WTC11 (cell line): ENCODE results near the gene ZRANB1. TPM values are rescaled to one million over a fixed set of nuclear protein-coding genes. Genes with fewer than 3 reads are reported as not detected.
A peak's percentile ranks its signal among the peaks of the same experiment; 100 is the strongest.

ENCODE experiments used
- ATAC-seq: fragments of 200-7000 bp; cut with Tn5 transposase; 2 replicates; pipeline ENCODE4 v1.10.0; 2021; ENCODE audit warnings: mild to moderate bottlenecking, moderate library complexity
- CTCF ChIA-PET: fragments of 300-600 bp; sonication (Branson Sonifier 250); formaldehyde crosslinking; loops from one replicate; lab custom pipeline; 2021; ENCODE audit warnings: antibody characterized with exemption; lab: Charles Lee
- POLR2A ChIA-PET: fragments of 350-600 bp; sonication (Branson Sonifier 250); formaldehyde crosslinking; loops from one replicate; lab custom pipeline; 2021; ENCODE audit warnings: antibody characterized with exemption; lab: Charles Lee
- DNase-seq: peaks from one replicate; pipeline ENCODE4 v3.0.0; 2021; ENCODE audit warnings: low spot score
- H3K27ac Mint-ChIP-seq: 2 replicates; pipeline ENCODE4 v1.8.0; 2021; ENCODE audit warnings: mixed read lengths
- H3K27me3 Mint-ChIP-seq: 2 replicates; pipeline ENCODE4 v1.8.0; 2021; ENCODE audit warnings: low read depth, mild to moderate bottlenecking, moderate library complexity, mixed read lengths
- H3K36me3 Mint-ChIP-seq: 2 replicates; pipeline ENCODE4 v1.8.0; 2021; ENCODE audit warnings: mixed read lengths
- H3K4me1 Mint-ChIP-seq: 2 replicates; pipeline ENCODE4 v1.8.0; 2022; ENCODE audit warnings: mixed read lengths
- H3K4me3 Mint-ChIP-seq: 2 replicates; pipeline ENCODE4 v1.8.0; 2021; ENCODE audit warnings: mild to moderate bottlenecking, moderate library complexity, mixed read lengths
- H3K9me3 Mint-ChIP-seq: 2 replicates; pipeline ENCODE4 v1.8.0; 2021; ENCODE audit warnings: mixed read lengths
- ATF1 ChIP-seq: sonication (generic); formaldehyde crosslinking; IDR thresholded peaks from 2 replicates; pipeline ENCODE4 v1.8.1; 2023; ENCODE audit warnings: mild to moderate bottlenecking, moderate library complexity, missing genetic modification reagents
- CBFB ChIP-seq: sonication (generic); formaldehyde crosslinking; IDR thresholded peaks from 2 replicates; pipeline ENCODE4 v1.8.1; 2022; ENCODE audit warnings: mild to moderate bottlenecking, low read depth, missing genetic modification reagents
- ESRRA ChIP-seq: sonication (generic); formaldehyde crosslinking; IDR thresholded peaks from 2 replicates; pipeline ENCODE4 v1.8.1; 2022; ENCODE audit warnings: mild to moderate bottlenecking, missing genetic modification reagents, borderline replicate concordance
- ETV6 ChIP-seq: sonication (generic); formaldehyde crosslinking; IDR thresholded peaks from 2 replicates; pipeline ENCODE4 v1.8.1; 2022; ENCODE audit warnings: mild to moderate bottlenecking, missing genetic modification reagents
- MXD4 ChIP-seq: fragments of 250-450 bp; sonication (Bioruptor Pico); IDR thresholded peaks from 2 replicates; pipeline ENCODE4 v1.8.0; 2021; ENCODE audit warnings: mild to moderate bottlenecking, moderate library complexity, borderline replicate concordance
- MYBL2 ChIP-seq: sonication (generic); formaldehyde crosslinking; IDR thresholded peaks from 2 replicates; pipeline ENCODE4 v1.8.1; 2023; ENCODE audit warnings: mild to moderate bottlenecking, moderate library complexity, missing genetic modification reagents
- NFATC4 ChIP-seq: fragments of 250-450 bp; sonication (Bioruptor Pico); IDR thresholded peaks from 2 replicates; pipeline ENCODE4 v1.9.0; 2021; ENCODE audit warnings: mild to moderate bottlenecking
- NR1H2 ChIP-seq: sonication (generic); formaldehyde crosslinking; IDR thresholded peaks from 2 replicates; pipeline ENCODE4 v1.9.0; 2021; ENCODE audit warnings: mild to moderate bottlenecking, moderate library complexity, missing genetic modification reagents
- SP1 ChIP-seq: sonication (generic); formaldehyde crosslinking; conservative IDR thresholded peaks from 2 replicates; pipeline ENCODE4 v1.8.1; 2022; ENCODE audit warnings: missing genetic modification reagents
- TCF7 ChIP-seq: sonication (generic); formaldehyde crosslinking; IDR thresholded peaks from 2 replicates; pipeline ENCODE4 v1.8.0; 2022; ENCODE audit warnings: mild to moderate bottlenecking, low read depth, missing genetic modification reagents, moderate library complexity
- TEAD1 ChIP-seq: sonication (generic); formaldehyde crosslinking; IDR thresholded peaks from 2 replicates; pipeline ENCODE4 v1.8.0; 2022; ENCODE audit warnings: mild to moderate bottlenecking, missing genetic modification reagents
- TEAD4 ChIP-seq: sonication (generic); formaldehyde crosslinking; IDR thresholded peaks from 2 replicates; pipeline ENCODE4 v1.8.0; 2022; ENCODE audit warnings: mild to moderate bottlenecking, missing genetic modification reagents
- ZNF121 ChIP-seq: sonication (generic); formaldehyde crosslinking; IDR thresholded peaks from 2 replicates; pipeline ENCODE4 v1.8.0; 2023; ENCODE audit warnings: missing genetic modification reagents
- ZNF138 ChIP-seq: sonication (generic); formaldehyde crosslinking; conservative IDR thresholded peaks from 2 replicates; pipeline ENCODE4 v1.8.1; 2022; ENCODE audit warnings: mild to moderate bottlenecking, moderate library complexity, missing genetic modification reagents
- ZNF416 ChIP-seq: fragments of 250-450 bp; sonication (Bioruptor Pico); IDR thresholded peaks from 2 replicates; pipeline ENCODE4 v1.9.0; 2021; ENCODE audit warnings: mild to moderate bottlenecking, inconsistent platforms
- total RNA-seq: library from RNA; stranded (reverse); gene quantifications from 3 replicates; pipeline ENCODE4 v1.2.3, GENCODE V29; 2021
- TF ChIP-seq, protein P1 (sequence below): fragments of 200-600 bp; IDR thresholded peaks from 2 replicates; pipeline ENCODE4 v1.8.0; 2022; ENCODE audit warnings: antibody characterized with exemption
- TF ChIP-seq, protein P2 (sequence below): fragments of 250-450 bp; sonication (Bioruptor Pico); IDR thresholded peaks from 2 replicates; pipeline ENCODE4 v1.8.0; 2021; ENCODE audit warnings: mild to moderate bottlenecking
- TF ChIP-seq, protein P3 (sequence below): sonication (generic); formaldehyde crosslinking; IDR thresholded peaks from 2 replicates; pipeline ENCODE4 v1.8.0; 2022; ENCODE audit warnings: mild to moderate bottlenecking, missing genetic modification reagents
- TF ChIP-seq, protein P4 (sequence below): sonication (generic); formaldehyde crosslinking; conservative IDR thresholded peaks from 2 replicates; pipeline ENCODE4 v1.8.1; 2023; ENCODE audit warnings: mild to moderate bottlenecking, low read depth, missing genetic modification reagents, moderate library complexity
- TF ChIP-seq, protein P5 (sequence below): sonication (generic); formaldehyde crosslinking; IDR thresholded peaks from 2 replicates; pipeline ENCODE4 v1.8.1; 2023; ENCODE audit warnings: mild to moderate bottlenecking, missing genetic modification reagents, moderate library complexity
- TF ChIP-seq, protein P6 (sequence below): sonication (generic); formaldehyde crosslinking; IDR thresholded peaks from 2 replicates; pipeline ENCODE4 v1.8.1; 2022; ENCODE audit warnings: low read depth, missing genetic modification reagents, borderline replicate concordance
- TF ChIP-seq, protein P7 (sequence below): sonication (generic); formaldehyde crosslinking; IDR thresholded peaks from 2 replicates; pipeline ENCODE4 v1.8.1; 2022; ENCODE audit warnings: mild to moderate bottlenecking, moderate library complexity, missing genetic modification reagents

The ZRANB1 gene
- total RNA-seq, 1 experiment from 2014 or later, result 15.9 TPM

DNA sequence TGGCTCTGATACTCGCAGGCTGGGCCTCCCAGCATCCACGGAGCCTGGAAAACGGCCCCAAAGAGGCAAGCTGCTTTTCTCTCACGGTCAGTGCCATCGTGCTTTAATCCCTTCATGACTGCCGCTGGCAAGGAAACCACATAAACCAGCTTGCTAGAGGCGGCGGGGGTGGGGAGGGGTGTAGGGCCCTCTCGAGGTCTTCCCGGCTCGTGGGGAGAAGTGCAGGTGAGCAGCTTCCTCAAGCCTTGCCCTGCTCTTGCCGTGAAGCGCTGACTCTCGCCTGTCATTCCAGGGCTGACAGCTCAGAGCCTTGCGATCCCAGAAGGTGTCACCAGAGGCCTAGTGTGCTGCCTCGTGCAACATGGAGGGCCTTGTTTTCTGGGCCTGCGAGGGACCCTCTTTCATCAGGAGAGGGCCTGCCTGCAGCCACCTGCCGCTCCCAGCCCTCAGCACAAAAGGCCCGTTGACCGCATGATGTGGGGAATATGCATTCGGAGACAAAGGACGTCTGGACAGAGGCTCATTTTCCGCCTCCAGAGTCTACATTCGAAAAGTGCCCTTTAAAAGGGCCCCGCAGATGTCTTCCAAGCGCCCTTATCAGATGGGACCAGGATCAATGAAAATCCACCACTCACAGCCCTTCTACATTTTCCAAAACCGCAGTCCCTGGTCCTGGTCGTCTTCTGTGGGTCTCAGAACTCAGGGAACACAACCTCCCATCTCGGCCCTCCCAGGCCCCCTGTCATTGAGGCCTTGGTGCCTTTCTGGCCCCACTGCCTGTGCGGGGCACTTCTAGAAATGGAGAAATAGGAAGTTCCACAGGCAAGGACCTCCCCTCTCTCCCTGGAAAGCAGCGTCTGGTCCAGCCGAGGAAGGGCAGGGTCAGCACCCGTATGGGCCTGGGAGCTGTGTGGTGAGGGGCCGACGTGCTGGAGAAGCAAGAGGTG lies 58.7 kb downstream of the ZRANB1 start:
- Mint-ChIP-seq H3K4me3 (no peak overlapping the region), H3K27me3 (no peaks in the 10 kb centered on the region), H3K36me3 (peaks cover 36% of the 10 kb centered on the region), H3K27ac (peak overlapping the region; percentile 36), H3K4me1 (no peaks in the 10 kb centered on the region), H3K9me3 (no peaks in the 10 kb centered on the region)
- CTCF ChIA-PET, result interaction anchor here (0.7 to 2.5 kb wide), 4 partner anchors 8 to 60 kb away, joined by 3 to 11 read pairs (median 5); no protein-coding TSS in a partner anchor
- ATAC-seq (peak; percentile 11), DNase-seq (peak; percentile 17)
- TF ChIP-seq NFATC4 (CRISPR knock-in tag), result no peak
- no peak for TF ChIP-seq ZNF416 (CRISPR knock-in tag)
- TF ChIP-seq MYBL2, result no peak
- TF ChIP-seq, protein P1, sequence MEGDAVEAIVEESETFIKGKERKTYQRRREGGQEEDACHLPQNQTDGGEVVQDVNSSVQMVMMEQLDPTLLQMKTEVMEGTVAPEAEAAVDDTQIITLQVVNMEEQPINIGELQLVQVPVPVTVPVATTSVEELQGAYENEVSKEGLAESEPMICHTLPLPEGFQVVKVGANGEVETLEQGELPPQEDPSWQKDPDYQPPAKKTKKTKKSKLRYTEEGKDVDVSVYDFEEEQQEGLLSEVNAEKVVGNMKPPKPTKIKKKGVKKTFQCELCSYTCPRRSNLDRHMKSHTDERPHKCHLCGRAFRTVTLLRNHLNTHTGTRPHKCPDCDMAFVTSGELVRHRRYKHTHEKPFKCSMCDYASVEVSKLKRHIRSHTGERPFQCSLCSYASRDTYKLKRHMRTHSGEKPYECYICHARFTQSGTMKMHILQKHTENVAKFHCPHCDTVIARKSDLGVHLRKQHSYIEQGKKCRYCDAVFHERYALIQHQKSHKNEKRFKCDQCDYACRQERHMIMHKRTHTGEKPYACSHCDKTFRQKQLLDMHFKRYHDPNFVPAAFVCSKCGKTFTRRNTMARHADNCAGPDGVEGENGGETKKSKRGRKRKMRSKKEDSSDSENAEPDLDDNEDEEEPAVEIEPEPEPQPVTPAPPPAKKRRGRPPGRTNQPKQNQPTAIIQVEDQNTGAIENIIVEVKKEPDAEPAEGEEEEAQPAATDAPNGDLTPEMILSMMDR, result no peak
- TF ChIP-seq ETV6, result no peak
- TF ChIP-seq, protein P2, sequence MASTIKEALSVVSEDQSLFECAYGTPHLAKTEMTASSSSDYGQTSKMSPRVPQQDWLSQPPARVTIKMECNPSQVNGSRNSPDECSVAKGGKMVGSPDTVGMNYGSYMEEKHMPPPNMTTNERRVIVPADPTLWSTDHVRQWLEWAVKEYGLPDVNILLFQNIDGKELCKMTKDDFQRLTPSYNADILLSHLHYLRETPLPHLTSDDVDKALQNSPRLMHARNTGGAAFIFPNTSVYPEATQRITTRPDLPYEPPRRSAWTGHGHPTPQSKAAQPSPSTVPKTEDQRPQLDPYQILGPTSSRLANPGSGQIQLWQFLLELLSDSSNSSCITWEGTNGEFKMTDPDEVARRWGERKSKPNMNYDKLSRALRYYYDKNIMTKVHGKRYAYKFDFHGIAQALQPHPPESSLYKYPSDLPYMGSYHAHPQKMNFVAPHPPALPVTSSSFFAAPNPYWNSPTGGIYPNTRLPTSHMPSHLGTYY (CRISPR knock-in tag), result no peak
- no peak for TF ChIP-seq ESRRA
- POLR2A ChIA-PET, result no interaction called here

DNA sequence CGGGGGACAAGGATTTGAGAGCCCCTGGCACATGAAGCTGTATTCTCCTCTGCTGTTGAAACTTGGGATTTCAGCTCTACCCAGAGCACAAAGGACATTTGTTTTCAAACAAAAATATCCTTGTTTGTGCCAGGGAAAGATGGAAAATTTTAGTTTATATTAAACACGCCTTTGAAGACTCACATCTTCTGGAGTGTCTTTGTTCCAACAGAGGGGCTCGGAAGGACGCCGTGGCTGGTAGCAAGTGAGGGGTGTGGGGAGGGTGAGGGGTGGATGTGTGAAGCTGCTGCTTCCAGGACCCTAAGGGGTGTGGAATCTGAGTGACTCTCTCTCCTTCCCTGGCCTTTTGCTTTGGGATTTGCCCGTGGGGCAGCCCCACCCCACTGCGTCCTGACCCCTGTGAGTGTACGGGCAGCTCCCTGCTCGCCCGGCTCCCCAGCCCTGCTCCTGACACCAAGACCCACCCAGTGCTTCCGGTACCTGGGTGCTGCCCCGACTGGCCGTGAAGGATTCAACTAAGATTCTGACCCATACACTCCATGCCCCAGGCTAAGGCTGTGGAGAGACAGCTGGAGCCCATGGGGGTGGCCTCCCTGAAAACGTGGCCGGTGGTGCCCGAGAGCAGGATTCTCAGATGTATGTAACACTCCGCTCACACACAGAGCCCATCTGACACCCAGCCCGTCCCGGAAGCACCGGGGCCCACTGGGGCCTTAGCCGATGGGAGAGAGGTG lies 59.6 kb downstream of the ZRANB1 start:
- Mint-ChIP-seq H3K4me3 (no peak overlapping the region), H3K27me3 (no peaks in the 10 kb centered on the region), H3K9me3 (no peaks in the 10 kb centered on the region), H3K36me3 (peaks cover 32% of the 10 kb centered on the region), H3K4me1 (0 out of 2 replicates have a peak, but pooled peaks cover 1% of the 10 kb centered on the region), H3K27ac (no peak overlapping the region)
- ATAC-seq, result no peak
- CTCF ChIA-PET, result interaction anchor here (0.7 to 1.0 kb wide), 2 partner anchors 9 to 47 kb away, joined by 3 read pairs; no protein-coding TSS in a partner anchor
- POLR2A ChIA-PET, result no interaction called here
- peak; percentile 9 for DNase-seq
- TF ChIP-seq, protein P3, sequence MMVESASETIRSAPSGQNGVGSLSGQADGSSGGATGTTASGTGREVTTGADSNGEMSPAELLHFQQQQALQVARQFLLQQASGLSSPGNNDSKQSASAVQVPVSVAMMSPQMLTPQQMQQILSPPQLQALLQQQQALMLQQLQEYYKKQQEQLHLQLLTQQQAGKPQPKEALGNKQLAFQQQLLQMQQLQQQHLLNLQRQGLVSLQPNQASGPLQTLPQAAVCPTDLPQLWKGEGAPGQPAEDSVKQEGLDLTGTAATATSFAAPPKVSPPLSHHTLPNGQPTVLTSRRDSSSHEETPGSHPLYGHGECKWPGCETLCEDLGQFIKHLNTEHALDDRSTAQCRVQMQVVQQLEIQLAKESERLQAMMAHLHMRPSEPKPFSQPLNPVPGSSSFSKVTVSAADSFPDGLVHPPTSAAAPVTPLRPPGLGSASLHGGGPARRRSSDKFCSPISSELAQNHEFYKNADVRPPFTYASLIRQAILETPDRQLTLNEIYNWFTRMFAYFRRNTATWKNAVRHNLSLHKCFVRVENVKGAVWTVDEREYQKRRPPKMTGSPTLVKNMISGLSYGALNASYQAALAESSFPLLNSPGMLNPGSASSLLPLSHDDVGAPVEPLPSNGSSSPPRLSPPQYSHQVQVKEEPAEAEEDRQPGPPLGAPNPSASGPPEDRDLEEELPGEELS, result no peak
- TF ChIP-seq, protein P4, sequence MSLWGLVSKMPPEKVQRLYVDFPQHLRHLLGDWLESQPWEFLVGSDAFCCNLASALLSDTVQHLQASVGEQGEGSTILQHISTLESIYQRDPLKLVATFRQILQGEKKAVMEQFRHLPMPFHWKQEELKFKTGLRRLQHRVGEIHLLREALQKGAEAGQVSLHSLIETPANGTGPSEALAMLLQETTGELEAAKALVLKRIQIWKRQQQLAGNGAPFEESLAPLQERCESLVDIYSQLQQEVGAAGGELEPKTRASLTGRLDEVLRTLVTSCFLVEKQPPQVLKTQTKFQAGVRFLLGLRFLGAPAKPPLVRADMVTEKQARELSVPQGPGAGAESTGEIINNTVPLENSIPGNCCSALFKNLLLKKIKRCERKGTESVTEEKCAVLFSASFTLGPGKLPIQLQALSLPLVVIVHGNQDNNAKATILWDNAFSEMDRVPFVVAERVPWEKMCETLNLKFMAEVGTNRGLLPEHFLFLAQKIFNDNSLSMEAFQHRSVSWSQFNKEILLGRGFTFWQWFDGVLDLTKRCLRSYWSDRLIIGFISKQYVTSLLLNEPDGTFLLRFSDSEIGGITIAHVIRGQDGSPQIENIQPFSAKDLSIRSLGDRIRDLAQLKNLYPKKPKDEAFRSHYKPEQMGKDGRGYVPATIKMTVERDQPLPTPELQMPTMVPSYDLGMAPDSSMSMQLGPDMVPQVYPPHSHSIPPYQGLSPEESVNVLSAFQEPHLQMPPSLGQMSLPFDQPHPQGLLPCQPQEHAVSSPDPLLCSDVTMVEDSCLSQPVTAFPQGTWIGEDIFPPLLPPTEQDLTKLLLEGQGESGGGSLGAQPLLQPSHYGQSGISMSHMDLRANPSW, result no peak
- TF ChIP-seq, protein P5, sequence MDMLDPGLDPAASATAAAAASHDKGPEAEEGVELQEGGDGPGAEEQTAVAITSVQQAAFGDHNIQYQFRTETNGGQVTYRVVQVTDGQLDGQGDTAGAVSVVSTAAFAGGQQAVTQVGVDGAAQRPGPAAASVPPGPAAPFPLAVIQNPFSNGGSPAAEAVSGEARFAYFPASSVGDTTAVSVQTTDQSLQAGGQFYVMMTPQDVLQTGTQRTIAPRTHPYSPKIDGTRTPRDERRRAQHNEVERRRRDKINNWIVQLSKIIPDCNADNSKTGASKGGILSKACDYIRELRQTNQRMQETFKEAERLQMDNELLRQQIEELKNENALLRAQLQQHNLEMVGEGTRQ (CRISPR knock-in tag), result no peak
- TF ChIP-seq NR1H2 (CRISPR knock-in tag), result no peak
- TF ChIP-seq, protein P6, sequence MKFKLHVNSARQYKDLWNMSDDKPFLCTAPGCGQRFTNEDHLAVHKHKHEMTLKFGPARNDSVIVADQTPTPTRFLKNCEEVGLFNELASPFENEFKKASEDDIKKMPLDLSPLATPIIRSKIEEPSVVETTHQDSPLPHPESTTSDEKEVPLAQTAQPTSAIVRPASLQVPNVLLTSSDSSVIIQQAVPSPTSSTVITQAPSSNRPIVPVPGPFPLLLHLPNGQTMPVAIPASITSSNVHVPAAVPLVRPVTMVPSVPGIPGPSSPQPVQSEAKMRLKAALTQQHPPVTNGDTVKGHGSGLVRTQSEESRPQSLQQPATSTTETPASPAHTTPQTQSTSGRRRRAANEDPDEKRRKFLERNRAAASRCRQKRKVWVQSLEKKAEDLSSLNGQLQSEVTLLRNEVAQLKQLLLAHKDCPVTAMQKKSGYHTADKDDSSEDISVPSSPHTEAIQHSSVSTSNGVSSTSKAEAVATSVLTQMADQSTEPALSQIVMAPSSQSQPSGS (CRISPR knock-in tag), result no peak
- TF ChIP-seq, protein P7, sequence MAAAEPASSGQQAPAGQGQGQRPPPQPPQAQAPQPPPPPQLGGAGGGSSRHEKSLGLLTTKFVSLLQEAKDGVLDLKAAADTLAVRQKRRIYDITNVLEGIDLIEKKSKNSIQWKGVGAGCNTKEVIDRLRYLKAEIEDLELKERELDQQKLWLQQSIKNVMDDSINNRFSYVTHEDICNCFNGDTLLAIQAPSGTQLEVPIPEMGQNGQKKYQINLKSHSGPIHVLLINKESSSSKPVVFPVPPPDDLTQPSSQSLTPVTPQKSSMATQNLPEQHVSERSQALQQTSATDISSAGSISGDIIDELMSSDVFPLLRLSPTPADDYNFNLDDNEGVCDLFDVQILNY, result no peak
- TF ChIP-seq ATF1 (CRISPR knock-in tag), result no peak
- no peak for TF ChIP-seq ZNF416 (CRISPR knock-in tag)
- TF ChIP-seq TEAD4, result no peak
- no peak for TF ChIP-seq ZNF121 (CRISPR knock-in tag)
- TF ChIP-seq TCF7 (CRISPR knock-in tag), result no peak
- TF ChIP-seq SP1, result no peak
- no peak for TF ChIP-seq MXD4
- no peak for TF ChIP-seq CBFB (CRISPR knock-in tag)
- TF ChIP-seq ZNF138 (CRISPR knock-in tag), result no peak
- TF ChIP-seq TEAD1 (CRISPR knock-in tag), result no peak
